NCI-H748 (cell line): ENCODE data around the gene OLFML2A.
A peak's percentile ranks its signal among the peaks of the same experiment; 100 is the strongest.

ENCODE experiments used
- DNase-seq: peaks from one replicate; lab custom pipeline; 2025; ENCODE audit not compliant: unreplicated experiment; lab: John Stamatoyannopoulos, UW

Gene OLFML2A

GRCh38 chr9:124852121-124852828, 75.3 kb downstream of the OLFML2A start:
- no peak for DNase-seq

DNA sequence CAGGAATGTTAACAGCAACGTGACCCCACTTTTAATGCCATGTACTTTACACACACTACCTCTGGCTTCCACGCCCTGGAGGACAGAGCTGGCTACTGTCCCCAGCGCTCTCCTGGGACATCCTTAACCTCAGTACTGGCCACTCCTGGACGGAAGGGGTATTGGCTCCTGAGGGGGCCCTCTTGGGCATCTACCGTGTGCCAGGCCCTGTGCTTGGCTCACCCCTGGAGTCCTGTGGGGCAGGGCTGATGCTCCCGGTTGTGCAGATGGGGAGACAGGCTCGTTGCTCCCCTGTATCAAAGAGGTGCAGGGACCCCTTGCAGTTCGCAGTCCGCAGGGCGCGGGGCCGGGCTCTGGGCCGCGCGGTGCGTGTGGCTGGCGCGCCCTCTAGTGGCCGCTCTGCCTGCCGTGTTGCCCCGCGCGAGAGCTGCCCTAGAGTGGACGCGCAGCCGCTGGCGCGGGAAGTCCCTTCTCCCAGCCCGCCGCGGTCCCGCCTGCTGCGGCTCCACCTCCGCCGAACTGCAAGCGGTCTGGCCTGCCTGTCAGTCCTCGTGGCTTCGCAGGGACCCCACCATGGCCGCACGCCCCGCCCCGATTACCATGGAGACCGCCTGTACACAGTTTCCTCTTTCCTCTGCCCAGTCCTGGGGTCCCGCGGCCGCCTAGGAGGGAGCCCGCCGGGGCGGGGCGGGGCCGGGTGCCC, 76.0 kb downstream of the OLFML2A start, which contains the start of gene WDR38:
TSS of gene WDR38 (plus strand) at position 632 of the 703 bp plus-strand sequence. CDS start 72 bp downstream, outside the sequence.
- peak; percentile 88 for DNase-seq

GRCh38 chr9:124853605-124854143, 76.7 kb downstream of the OLFML2A start:
- peak; percentile 31 for DNase-seq

DNA sequence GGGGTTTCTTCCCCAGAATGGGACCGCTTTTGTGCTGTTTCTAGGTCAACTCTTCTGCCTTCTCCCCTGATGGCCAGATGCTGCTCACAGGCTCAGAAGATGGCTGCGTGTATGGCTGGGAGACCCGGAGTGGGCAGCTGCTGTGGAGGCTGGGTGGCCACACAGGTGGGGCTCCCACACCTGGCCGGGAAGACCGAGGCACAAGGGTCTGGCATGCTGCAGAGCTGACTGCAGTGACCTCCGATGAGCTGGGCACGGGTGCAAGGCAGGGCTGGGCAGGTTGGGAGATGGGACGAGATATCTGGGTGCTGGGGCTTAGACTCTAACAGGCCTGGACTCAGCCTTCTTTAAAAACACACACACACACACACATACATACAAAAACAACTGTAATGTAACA, 77.2 kb downstream of the OLFML2A start:
- no peak for DNase-seq

DNA sequence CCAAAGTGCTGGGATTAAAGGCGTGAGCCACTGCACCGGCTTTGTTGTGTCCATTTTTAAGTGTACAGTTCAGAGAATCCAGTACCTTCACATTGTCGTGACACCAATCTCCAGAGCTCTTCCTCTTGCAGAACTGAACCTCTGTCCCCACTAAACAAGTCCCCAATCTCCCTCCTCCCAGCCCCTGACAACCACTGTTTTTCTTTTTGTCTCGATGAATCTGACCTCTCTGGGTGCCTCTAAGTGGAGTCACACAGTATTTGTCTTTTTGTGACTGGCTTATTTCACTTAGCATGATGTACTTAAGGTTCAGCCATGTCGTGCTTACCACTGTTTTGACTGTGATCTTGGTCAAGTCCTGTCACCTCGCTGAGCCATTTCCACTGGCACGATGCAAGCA, 77.9 kb downstream of the OLFML2A start:
- no peak for DNase-seq

- no peak for DNase-seq
Measured at GRCh38 chr9:124855566-124855943, 78.6 kb downstream of the OLFML2A start.

- peak; percentile 22 for DNase-seq
Measured at GRCh38 chr9:124855944-124856765, 79.2 kb downstream of the OLFML2A start.

DNA sequence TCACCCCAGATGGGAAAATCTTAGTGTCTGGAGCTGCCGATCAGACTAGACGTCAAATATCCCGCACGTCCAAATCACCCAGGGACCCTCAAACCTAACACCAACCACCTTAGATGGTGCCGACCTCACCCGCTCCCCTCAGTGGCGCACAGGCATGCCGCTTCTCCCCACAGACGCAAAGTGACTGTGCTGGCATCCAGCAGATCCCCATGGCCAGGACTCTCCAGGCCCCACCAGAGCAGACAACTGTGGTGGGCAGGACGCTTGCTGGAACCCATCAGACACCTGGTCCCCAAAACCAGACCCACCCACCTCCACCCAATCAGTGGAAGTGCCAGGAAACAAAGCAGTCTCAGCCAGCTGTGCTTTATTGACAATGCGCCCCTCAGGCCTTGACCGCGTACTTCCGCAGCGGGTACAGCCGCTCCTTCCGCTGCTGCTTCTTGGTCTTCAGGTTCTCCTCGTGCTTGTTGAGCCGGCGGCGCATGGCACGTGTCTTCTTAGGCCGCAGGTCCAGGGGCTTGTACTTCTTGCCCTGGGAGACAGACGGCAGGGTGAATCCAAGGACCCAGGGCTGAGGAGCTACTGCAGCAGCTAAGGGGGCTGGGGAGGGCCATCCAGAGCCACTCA, 80.7 kb downstream of the OLFML2A start:
- no peak for DNase-seq

GRCh38 chr9:124858330-124859046, 81.6 kb downstream of the OLFML2A start:
- DNase-seq, result no peak

DNA sequence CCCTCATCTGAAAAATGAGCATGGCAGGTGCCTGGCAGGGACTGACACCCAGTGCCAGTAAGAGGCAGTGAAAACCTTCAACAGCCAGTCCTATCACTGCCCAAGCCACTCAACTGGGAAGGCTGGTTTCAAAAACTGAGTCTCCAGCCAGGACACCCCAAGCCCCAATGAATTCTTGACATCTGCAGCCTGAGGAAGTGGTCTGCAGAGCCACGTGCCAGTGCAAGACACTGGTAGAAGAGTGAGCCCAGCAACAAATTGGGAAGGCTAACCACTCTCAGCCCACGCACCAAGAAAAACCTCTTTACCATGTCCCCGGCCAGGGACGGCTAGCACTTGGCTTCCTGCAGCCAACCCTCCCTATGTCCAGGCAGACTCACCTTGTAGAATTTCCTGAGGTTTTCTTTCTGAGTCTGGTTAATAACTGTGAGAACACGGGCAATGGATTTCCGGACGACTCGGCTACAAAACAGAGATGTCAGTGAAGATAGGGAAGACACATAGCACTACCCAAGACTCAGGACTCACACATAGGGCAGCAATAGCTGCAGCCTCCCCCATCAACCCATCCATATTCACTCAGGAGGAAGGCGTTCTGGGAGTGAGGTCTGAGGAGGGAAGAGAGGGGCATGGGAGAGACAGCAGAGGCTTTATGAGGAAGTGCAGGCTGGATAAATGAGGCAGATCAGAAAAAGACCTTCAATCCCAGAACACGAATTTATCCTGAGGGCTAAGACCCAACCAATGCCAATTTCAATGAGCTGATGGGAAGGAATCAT, 83.1 kb downstream of the OLFML2A start:
- no peak for DNase-seq

- DNase-seq, result no peak
Measured at GRCh38 chr9:124860582-124861341, 83.8 kb downstream of the OLFML2A start.

DNA sequence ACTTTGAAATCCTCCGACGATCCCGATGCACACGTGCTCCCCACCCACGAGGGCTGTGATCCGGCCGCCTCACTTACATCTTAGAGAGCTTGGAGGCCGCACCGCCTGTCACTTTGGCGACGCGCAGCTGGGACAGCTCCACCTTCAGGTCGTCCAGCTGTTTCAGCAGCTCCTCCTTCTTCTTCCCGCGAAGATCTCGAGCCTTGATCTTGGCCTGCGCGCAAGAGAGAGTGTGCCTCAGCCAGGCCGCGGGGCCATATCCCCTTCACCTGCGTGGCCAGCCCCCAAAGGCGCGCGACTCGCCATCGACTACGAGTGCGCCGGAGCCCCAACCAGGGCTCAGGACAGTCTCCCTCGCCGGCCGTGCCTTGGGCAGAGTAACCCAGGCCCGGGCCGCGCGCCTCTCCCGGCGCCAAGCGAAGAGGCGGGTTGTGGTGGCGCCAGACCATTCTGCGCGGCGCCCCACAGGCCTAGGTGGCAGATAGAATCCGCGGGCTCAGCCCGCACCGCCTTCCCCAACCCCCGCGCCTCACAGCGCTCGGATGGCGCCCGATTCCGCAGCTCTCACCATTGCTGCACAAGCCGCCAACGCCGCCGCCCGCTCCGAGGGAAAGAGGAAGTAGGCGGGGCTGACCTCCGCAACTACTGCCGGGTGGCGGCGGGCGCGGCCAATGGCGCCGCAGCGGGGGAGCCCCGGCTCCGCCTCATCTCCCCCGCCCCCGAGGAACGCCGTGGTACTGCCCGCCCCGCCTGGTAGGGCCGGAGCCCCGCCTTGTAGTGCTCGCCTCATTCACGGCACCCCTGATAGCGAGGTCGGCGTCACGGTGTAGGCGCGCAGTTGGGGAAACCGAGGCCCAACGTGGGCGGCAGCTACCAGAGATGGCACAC, 84.7 kb downstream of the OLFML2A start, which contains the start of the genes ARPC5L and RPL35:
TSS of gene ARPC5L (plus strand) at position 789 of the 888 bp plus-strand sequence. CDS start 7,161 bp downstream, outside the sequence.
TSS of gene RPL35 (minus strand) at position 616 of the 888 bp plus-strand sequence. CDS start at position 571, 45 bp downstream.
- peak; percentile 95 for DNase-seq

DNA sequence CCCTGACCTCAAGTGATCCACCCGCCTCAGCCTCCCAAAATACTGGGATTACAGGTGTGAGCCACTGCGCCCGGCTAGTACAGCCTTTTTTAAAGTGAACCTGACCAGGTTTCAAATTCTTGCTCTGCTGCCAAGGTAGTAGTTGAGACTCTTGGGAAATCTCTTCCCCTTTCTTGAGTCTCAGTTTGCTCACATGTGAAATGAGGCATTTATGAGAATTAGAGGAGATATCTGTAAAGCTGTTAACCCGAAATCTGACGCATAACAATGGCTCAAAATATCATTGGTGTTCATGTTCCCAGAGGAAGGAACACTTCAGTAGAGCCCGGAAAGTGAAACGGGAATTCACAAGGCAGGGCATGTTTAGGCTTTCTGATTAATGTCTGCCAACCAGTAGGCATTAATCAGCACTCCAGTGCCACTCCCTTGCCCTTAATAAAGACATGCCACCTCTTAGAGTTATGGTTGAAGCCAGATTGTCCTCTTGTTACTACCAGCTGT, 86.5 kb downstream of the OLFML2A start:
- no peak for DNase-seq
